Diencephalon (tissue), 1 donor: ENCODE results near the gene DNTTIP2. TPM values are rescaled to one million over a fixed set of nuclear protein-coding genes. Genes with fewer than 3 reads are reported as not detected.
A peak's percentile ranks its signal among the peaks of the same experiment; 100 is the strongest.

ENCODE experiments used
- small RNA-seq: library from RNA; depleted of rRNA; stranded (forward); fragments of <200 nt; gene quantifications from one replicate; pipeline ENCODE3, GENCODE V24; 2014
- total RNA-seq: library from RNA; depleted of rRNA; stranded (reverse); fragments of >200 nt; gene quantifications from one replicate; pipeline ENCODE4 v1.2.3, GENCODE V29; 2014

The DNTTIP2 gene, protein sequence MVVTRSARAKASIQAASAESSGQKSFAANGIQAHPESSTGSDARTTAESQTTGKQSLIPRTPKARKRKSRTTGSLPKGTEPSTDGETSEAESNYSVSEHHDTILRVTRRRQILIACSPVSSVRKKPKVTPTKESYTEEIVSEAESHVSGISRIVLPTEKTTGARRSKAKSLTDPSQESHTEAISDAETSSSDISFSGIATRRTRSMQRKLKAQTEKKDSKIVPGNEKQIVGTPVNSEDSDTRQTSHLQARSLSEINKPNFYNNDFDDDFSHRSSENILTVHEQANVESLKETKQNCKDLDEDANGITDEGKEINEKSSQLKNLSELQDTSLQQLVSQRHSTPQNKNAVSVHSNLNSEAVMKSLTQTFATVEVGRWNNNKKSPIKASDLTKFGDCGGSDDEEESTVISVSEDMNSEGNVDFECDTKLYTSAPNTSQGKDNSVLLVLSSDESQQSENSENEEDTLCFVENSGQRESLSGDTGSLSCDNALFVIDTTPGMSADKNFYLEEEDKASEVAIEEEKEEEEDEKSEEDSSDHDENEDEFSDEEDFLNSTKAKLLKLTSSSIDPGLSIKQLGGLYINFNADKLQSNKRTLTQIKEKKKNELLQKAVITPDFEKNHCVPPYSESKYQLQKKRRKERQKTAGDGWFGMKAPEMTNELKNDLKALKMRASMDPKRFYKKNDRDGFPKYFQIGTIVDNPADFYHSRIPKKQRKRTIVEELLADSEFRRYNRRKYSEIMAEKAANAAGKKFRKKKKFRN
- 32.3 TPM for total RNA-seq

DNA sequence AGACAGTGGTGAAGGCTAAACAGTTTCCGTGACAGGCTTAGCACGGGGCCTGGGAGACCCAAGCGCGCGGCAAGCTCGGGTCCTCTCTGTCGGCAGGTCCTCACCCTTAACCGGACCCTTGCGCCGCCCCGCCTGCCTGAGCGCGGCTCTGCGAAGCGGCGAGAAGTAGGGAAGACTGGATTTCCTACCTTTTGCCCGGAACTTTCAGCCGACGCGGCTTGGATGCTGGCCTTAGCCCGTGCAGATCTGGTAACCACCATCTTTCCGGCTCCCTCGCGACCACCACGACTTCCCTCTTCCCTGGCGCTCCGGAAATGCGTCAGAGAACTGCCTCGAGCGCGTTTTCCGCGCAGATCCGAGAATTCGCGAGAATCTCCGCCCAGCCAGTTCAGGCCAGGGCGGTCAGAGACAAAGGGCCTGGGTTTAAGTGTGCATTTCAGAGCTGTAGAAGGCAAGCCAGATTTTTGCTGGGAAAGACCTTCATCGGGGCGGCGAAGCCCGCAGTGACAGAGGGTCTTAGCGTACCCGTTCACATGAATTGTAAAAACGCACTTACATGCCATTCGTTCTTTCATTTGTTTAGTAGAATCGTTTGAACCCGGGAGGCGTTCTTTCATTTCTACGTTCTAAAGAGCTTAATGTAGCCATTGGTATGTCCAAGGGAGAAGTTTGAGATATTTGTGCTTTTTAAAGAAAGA, at the start of gene DNTTIP2:
TSS of gene DNTTIP2 (minus strand) at position 318 of the 698 bp plus-strand sequence. CDS start at position 260, 58 bp downstream.

DNA sequence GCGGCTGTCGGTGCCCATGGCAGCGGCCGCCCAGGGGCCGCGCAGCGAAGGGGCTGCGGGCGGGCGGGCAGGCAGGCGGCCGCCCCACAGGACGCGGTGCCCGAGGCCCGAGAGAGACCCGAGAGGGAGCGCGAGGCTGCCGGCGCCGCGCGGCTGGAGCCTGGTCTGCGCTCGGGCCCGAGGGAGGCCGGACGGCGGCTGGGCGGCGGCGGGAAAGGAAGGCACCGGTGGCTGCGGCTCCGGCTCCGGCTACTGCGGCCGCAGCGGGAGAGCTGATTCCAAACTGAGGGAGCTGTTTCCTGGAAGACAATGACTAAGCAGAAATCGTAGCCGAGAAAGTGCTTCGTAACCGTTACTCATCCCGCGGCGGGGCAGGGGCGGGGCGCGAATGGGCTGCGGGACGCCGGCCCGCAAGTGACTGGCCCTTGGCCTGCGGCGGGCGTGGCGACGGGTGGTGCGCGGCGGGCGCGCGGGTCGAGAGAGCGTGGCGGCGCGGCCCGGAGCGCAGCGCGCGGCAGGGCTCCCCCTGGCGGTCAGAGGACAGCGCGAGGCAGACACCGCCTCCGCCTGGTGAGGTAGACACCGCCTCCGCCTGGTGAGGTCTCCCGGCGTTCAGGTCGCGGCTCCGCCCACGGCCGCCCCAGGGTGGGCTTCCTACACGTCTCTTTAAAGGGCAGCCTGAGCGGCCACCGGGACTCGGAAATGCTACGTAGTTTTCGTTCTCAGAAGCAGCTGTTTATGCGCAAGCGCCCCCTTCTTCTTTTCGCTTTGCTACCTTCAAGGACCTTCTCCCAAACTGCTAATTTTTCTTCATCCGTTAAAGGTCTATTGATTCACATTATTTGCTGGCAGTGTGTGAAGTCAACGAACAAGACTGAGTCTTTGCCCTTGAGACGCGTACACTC, 30.4 kb upstream of the DNTTIP2 start, which contains the start of gene GCLM:
TSS of gene GCLM (minus strand) at position 285 of the 905 bp plus-strand sequence. CDS start at position 18, 267 bp downstream.

Small RNAs within 50 kb of the gene (small RNA-seq; reads per million reads assigned to genes)
- not detected for gene AL117351.2
- gene MIR760 = 2.6 reads per million, percentile 88 among the genes with 10 or more reads in this experiment

Other genes with a start within 250 kb of the DNTTIP2 start
- gene BCAR3, start 197.4 kb downstream of the DNTTIP2 start, total RNA-seq = 5.5 TPM
- 12.9 TPM for gene GCLM, start 30.2 kb upstream of the DNTTIP2 start, total RNA-seq
- gene ABCA4, start 241.9 kb upstream of the DNTTIP2 start, total RNA-seq = 2.3 TPM